Cardiac septum (tissue), 1 donor: ENCODE results near the gene SIRPB1. TPM values are rescaled to one million over a fixed set of nuclear protein-coding genes. Genes with fewer than 3 reads are reported as not detected.
"Not testable (repeated sequence)": the region's sequence is repeated elsewhere in the genome, so short reads cannot be mapped to it uniquely, and the experiment has no call there.

Experiments used
- DNase-seq: peaks from one replicate; pipeline ENCODE4 v3.0.0-alpha.2; 2020; ENCODE audit warnings: low spot score
- intact Hi-C: fragments of 100-400 bp; cut with DNase I; formaldehyde crosslinking; loops from one replicate; pipeline ENCODE4 v1.14.0; 2022
- total RNA-seq: library from RNA; stranded (reverse); fragmentation: NEBNext Ultra II Directional; extraction: Animal tissue kit (Norgen Biotek cat#: 25700); gene quantifications from one replicate; pipeline ENCODE4 v1.2.1, GENCODE V29; 2021
- donor health status: DM: no; HTN: no; CAD: no.

SIRPB1 gene
- total RNA-seq, 1 donor from 2014 or later, result 0.92 TPM

DNA sequence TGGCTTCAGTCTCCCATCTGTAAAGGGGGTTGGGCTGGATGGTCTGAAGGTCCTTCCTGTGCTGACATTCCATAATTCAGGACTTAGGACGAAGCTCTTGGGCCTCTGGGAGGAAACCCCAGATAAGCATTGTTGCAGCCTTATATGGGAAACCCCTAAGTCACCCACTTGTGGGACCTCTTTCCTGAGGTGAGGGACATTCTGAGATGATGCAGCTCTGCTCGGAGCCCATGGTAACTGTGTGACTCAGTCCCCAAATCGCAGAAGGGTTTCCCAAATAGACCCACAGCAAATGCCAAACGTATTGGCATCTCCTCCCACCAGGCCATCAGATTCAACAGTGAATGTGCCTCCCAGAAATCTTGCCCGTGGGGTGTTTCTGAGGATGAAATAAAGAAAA, 9.4 kb downstream of the SIRPB1 start:
- intact Hi-C loops, result not testable (repeated sequence)

DNA sequence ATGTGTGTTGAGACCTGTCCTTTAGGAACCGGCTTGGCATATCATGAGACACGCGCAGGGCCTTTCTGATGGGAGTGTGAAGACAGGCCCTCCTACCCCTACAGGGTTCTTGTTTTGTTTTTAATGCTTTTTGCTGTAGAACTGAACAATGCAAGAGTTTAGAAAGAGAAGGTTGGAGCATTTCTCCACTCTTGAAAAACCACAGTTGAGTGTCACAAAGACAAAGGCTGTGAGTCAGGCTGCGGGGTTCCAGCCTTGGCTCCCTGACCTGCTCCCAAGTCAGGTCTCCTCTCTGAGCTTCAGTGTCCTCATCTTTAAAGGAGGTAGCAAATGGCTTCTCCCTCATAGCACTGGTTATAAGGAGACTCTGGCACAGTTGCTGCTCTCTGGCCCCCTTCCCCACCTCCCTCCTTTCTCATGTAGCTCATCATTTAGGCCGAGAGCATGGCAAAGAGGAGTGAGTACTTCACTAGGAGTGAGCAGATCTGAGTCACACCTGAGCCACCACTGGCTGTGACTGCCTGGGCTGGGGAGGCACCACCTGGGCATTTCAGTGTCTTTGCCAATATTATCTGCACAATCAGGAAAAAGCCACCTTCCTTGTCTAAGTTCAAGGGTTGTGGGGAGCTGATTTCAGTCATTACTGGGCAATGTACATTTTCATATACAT, 11.0 kb downstream of the SIRPB1 start:
- DNase-seq, intact Hi-C loops: not testable (repeated sequence)

More for the DNA sequence above, 9.4 kb downstream of the SIRPB1 start:
- not testable (repeated sequence) for DNase-seq

DNA sequence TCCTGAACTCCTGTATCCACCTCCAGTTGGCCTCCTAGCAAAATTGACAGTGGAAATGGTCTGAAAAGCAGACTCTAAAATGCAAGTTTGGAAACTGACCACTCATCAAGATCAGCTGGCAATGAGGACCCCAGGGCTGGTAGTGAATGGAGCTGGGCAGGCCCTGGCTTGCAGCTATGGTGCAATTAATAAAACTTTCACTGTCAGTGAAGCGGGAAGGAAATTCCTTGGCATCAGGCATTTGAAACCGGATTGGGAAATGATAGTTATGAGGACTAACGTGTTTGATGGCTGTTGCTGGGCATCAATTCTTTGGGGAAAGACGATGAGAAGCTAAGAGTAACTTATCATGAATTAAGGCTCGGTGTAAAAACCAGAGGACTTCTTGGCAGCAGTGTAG, 19.1 kb downstream of the SIRPB1 start:
- DNase-seq, result no peak
- intact Hi-C loops, result no loop called here

DNA sequence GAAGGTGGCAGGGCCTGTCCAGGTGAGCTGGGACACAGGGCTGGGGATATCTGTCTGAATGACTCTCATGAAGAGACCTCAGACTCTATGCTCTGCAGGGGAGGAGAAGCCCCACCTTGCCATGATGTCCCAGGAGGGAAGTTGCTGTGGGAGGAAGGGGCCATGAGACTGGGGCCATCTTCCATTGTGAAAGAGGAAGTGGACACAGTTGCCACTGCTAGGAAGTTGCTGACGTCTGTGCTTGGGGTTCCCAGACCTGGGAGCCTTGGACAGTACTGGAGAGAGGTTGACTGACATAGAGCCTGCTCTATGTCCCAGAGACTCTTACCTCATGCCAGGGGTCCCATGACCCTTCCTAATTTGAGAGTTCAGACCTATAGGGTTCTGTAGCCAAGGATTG, 24.5 kb downstream of the SIRPB1 start:
- no peak for DNase-seq
- intact Hi-C loops, result no loop called here

DNA sequence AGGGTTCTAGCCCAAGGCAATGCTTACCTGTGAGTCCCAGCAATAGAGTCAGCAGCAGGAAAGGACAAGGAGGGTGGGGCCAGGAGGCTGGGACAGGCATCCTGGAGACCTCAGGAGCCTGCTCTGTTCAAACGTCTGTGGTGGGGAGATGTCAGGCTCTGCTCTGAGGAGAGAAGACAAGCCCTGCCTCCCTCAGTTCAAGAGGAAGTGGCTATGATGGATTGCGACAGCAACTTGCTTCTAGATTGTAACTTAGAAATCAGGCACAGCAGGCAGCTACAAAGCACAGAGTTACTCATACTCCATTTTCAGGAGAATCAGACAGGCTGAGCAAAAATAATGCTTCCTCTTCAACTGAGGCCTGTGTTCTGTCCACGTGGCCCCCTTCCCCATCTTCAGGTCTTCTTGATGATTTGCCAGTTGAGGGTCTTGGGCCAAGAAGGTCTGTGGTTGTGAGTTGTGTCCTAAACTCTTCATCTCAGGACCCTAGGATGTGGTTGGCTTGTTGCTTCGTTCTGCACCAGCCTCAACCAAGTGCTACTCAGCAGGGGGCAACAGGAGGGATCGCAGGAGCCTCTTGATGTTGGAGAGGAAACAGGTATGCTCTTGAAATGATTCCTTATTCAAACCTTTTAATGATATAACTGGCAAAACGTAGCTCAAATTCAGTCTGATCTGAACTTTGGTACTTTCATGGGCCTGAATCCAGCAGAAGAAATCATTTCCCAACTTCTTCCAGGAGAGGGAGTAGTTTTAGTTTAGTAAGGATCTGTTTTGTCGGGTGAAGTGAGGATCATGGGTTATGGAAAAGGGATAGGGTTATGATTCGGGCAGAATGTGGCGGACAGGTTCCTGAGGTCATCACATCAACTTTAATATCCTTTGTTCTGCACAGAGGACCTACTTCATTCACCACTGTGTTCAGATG, 31.0 kb downstream of the SIRPB1 start:
- DNase-seq, result no peak

DNA sequence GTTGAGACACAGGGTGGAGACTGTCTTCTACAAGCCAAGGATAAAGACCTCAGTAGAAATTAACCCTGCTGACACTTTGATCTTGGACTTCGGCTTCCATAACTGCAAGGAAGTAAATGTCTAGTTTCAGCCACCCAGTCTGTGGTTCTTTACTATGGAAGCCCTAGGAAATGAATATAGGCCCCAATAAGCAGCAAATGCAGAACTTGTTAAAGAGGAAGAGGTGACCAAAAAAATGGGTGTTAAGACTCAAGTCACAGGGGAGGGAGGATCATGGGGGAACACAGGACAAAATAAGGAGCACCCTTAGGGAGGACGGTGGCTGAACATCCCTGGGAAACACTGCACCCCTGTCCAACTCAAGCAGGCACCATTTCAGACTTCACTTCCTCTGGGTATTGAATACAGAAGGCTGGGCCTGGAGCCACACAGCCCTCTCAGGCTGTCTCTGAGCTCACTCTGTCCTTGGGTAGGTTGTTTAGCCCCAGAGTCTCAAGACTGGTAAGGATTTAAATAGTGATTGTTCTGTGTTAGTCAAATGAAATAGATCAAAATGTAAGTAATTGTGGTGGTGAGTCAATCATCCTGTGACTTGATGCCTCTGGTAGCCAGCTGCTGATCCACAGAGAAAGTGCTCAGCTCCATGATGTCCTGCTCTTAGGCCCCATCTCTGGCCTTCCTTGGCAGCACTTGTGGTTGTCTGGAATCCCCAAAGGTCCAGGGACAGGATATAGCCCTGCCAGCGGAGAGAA, 31.9 kb downstream of the SIRPB1 start:
- DNase-seq, result no peak
- intact Hi-C loops, result no loop called here

More for the DNA sequence above, 31.0 kb downstream of the SIRPB1 start:
- intact Hi-C loops, result no loop called here

DNA sequence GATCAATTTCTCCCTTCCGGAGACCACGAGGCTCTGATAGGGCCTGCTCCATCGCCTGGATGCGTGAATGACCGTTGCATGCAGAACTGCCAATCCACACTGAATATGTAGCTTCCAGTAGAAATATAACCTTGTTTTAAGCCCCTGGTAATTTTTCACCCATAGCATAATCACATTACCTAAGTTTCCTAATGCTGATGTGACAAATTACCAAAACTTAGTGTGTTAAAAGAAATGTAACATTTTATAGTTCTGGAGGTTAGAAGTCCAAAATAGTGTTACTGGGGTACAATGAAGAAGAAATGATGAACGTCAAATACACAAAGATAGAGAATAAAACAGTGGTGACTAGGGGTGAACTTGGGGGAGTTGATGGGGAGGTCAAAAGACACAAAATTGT, 40.3 kb downstream of the SIRPB1 start:
- intact Hi-C loops, result no loop called here
- no peak for DNase-seq

DNA sequence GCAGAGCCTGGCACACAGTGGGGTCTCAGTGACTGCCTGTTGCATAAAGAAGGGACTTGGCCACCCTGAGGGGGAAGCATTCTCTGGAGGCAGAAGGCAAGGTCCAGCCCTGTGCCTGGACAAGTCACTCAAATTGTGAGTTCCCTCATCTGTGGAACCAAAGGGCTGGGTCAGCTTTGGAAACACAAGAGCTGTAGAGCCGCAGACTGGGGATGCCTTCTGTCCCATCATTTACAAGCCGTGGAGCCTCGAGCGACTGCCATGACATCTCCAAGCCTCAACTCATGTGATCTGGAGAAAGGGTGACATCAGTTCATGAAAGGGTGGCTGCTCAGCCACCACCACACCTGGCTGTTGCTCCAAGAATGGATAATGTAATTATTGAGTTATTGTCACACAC, 41.9 kb downstream of the SIRPB1 start:
- intact Hi-C loops, result no loop called here
- DNase-seq, result no peak

DNA sequence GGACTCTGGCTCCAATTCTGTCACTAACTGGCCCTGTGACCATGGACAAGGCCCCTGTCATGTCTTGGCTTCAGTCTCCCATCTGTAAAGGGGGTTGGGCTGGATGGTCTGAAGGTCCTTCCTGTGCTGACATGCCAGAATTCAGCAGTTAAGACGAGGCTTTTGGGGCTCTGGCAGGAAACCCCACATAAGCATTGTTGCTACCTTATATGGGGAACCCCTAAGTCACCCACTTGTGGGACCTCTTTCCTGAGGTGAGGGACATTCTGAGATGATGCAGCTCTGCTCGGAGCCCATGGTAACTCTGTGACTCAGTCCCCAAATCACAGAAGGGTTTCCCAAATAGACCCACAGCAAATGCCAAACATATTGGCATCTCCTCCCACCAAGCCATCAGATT, 42.5 kb downstream of the SIRPB1 start:
- intact Hi-C loops, DNase-seq: not testable (repeated sequence)

DNA sequence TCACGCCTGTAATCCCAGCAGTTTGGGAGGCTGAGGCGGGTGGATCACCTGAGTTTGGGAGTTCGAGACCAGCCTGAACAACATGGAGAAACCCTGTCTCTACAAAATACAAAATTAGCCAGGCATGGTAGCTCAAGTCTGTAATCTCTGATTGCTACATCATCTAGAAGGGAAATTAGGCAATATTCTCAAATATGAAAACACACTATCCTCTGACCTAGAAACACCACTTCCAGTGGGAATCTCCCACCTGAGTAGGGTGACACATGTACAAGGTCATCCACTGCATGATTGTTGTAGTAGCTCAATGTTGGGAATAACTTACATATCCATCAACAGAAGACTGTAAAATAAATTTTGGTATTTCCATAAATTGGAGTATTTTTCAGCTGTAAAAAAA, 43.2 kb downstream of the SIRPB1 start:
- no peak for DNase-seq
- intact Hi-C loops, result no loop called here

DNA sequence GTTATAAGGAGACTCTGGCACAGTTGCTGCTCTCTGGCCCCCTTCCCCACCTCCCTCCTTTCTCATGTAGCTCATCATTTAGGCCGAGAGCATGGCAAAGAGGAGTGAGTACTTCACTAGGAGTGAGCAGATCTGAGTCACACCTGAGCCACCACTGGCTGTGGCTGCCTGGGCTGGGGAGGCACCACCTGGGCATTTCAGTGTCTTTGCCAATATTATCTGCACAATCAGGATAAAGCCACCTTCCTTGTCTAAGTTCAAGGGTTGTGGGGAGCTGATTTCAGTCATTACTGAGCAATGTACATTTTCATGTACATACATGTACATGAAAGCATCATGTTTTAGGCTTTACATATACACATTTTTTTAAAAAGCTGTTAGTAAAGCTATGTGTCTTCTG, 43.8 kb downstream of the SIRPB1 start:
- intact Hi-C loops, DNase-seq: not testable (repeated sequence)

DNA sequence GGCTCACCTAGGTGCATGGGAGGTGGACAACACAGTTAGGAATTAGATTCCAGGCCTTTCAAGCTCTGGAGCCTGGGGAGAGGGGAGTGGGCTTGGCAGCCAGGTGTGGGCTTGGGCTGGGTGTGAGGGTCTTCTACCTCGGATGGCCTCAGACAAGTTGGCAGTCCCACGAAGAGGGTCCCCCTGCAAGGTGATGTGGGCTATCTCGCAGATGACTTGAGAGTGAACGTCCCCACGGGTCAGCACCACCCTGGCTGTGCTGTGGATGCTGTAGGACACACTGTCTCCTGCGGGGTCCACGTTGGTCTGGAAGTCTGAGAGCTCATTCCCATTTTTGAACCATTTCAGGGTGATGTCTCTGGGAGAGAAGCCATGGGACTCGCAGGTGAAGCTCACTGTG, 48.2 kb downstream of the SIRPB1 start:
- DNase-seq, intact Hi-C loops: not testable (repeated sequence)

Other genes starting within 250 kb of the SIRPB1 start
- 163 TPM for gene FKBP1A, start 227.0 kb downstream of the SIRPB1 start, total RNA-seq
- 64.0 TPM for gene NSFL1C, start 153.2 kb downstream of the SIRPB1 start, total RNA-seq
- 2.2 TPM for gene SIRPB2, start 128.6 kb downstream of the SIRPB1 start, total RNA-seq
- not detected for gene SIRPD, start 62.3 kb downstream of the SIRPB1 start, total RNA-seq
- gene SIRPG, start 37.8 kb upstream of the SIRPB1 start, total RNA-seq, result not detected